MV-4-11 (cell line): Measurements from ENCODE around the gene RFXANK.
"Not testable (repeated sequence)": the region's sequence is repeated elsewhere in the genome, so short reads cannot be mapped to it uniquely, and the experiment has no call there.

Experiments
- DNase-seq: peaks from one replicate; lab custom pipeline; 2025; lab: John Stamatoyannopoulos, UW

The RFXANK gene

DNA sequence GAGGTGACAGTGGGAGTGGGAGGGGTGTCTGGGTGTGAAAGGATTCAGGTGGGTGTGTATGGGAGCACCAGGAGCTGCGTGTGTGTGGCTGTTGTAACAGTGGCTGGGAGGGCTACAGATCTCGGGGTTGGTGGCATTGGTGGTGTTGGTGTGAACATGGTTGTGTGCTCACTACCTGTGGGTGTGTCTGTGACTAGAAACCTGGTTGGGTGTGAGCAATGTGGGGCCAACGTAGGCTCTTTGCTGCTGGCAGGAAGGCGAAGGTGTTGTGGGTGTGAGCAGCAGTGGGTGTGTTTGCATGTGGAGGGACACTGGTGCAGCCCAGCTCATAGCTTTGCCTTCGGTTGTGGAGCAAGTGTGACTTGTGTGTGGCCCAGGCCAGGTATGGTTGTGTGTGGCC is 14.9 kb downstream of the RFXANK start:
- DNase-seq: no peak

DNA sequence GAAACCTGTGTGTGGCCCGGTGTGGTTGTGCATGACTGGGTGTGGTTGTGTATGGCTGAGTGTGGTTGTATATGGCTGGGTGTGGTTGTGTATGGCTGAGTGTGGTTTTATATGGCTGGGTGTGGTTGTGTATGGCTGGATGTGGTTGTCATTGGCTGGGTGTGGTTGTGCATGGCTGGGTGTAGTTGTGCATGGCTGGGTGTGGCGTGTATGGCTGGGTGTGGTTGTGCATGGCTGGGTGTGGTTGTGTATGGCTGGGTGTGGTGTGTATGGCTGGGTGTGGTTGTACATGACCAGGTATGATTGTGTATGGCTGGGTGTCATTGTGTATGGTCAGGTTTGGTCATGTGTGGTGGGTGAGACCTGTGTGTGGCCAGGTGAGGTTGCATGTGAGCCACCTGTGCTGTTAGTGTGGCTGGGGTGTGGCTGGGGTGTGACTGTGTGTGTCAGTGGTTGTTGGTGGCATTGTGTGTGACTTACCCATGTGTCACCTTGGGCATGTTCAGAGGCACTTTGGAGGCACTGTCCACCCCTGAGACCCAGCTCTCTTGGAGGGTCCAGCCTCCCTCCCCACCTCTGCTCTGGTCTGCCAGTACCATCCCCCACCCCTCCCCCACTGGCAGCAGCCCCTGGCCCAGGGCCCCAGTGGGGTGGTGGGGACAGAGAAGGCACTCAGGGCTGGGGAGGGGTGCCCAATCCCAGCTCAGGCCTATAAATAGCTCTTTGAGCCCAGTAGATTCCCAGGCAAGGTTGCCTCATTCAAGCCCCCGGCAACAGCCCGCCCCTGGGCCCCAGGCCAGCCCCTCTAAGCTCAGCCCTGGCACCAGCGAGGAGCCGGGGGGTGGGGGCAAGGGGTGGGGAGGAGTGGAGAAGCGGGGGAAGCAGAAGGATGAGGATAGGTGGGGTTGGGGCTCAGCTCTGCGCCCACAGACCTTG is 15.8 kb downstream of the RFXANK start:
- DNase-seq: no peak

DNA sequence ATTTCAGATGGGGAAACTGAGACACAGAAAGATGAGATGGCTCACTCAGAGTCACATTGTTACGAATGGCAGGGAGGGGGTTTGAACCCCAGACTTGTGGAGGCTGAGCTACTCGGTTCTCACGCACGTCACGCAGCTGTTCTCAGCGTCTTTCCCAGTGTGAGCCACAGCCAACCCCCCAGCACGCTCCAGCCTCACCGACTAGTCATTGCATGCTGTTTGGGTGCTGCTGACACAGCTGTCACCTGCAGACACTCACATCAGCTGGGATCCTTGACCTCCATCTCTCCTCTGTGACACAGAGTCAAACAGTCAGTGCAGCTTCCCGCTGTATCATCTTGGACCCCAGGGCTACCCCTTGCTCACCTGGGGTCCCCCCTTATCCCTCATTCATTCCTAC is 17.3 kb downstream of the RFXANK start:
- no peak for DNase-seq

DNA sequence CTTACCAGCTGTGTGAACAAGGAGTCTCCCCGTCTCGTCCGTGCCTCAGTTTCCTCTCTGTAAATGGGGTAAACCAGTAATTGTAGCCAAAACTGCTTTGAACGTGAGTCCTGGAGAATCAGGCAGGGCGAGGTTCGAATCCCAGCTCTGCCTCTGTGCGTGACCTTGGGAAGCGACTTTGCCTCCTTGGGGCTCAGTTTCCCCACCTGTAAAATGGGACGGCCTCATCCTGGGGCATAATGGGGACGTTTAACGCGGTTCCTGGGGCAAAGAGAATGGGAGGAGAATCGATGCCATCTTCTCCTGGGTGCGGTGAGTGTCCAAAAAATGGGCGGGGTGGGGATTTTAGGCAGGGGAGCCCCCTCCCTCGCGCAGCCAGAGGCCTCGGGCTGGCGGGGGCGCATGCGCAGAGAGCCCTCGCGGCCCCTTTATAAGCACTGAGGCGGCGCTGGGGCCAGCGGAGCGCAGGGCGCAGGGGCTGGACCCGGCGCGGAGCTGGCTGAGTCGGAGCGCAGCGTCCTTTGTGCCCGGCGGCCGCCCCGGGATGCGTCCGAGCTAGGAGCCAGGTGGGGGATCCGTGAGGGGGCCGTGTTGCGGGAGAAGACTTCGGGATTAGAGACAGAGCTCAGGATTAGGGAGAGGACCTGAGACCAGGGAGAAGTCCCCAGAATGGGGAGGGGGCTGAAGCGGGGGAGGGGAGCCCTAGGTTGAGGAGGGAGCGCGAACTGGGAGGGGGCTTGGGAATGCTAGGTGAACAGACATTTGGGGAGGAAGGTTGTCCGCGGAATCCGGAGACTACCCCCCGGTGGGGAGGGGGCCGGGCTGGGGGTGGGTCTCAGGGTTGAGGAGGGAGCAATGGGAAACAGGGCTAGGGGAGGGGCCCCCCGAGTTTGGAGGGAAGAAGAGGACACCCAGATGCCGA is 19.7 kb downstream of the RFXANK start, which contains the start of gene NCAN:
NCAN (plus strand) TSS at position 460 of the 922 bp plus-strand sequence. CDS start 4,996 bp downstream, outside the sequence.
- no peak for DNase-seq

- DNase-seq: no peak
Observed at GRCh38 chr19:19212916-19213315, 20.9 kb downstream of the RFXANK start.

- no peak for DNase-seq
Observed at GRCh38 chr19:19213426-19214158, 21.5 kb downstream of the RFXANK start.

DNA sequence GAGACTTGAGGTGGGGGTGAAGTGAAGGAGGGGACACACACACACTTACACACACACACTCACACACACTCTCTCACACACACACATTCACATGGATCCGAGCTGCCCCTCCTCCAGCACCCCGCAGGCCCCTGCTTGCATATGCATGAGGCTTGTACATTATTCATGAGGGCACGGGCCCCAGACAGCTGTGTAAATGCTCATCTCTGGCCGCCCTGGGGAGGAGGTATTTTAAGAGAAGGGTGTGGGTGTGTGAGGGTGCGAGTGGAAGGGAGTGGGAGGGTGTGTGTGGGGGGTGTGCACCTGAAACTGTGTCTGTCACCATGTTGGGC is 22.1 kb downstream of the RFXANK start:
- DNase-seq: no peak

DNA sequence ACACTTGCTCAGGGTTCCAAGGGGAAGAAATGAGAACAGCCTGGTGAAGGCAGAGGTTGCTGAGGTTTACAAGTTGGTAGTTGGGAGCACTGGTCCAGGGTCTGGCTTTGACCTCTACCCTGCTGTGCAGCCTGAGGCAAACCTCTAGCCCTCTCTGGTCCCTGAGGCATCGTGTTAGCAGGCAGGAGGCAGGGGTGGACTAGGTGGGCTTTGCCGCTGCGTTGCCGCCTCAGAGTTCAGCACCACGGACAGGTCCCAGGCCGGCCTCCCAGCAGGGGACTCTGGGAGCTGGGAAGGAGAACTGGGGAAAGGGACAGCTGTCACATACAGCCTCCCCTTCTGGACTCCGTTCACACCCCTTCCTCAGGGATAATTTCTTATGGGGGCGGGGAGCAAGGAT is 22.8 kb downstream of the RFXANK start:
- DNase-seq: peak; percentile 34

GRCh38 chr19:19215792-19216191 is 23.7 kb downstream of the RFXANK start:
- no peak for DNase-seq

DNA sequence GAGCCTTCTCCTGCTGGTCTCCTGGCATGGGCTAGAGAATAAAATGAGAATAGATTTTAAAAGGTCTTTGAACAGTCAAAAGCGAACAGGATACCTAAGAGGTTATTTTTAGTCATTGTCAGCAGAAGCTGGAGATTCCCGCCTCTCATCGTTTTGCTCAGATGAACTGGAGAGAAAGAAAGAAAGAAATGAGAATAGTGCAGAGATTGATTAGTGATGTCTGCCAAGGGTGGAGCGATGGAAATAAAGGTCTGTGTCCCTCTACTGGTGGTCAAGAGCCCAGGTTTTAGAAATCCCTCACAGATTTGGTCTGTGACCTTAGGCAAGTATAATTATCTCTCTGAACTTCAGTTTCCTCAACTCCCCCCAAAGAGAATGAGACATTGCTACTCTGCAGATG is 25.0 kb downstream of the RFXANK start:
- peak; percentile 32 for DNase-seq

GRCh38 chr19:19218911-19219310 is 26.9 kb downstream of the RFXANK start:
- no peak for DNase-seq

DNA sequence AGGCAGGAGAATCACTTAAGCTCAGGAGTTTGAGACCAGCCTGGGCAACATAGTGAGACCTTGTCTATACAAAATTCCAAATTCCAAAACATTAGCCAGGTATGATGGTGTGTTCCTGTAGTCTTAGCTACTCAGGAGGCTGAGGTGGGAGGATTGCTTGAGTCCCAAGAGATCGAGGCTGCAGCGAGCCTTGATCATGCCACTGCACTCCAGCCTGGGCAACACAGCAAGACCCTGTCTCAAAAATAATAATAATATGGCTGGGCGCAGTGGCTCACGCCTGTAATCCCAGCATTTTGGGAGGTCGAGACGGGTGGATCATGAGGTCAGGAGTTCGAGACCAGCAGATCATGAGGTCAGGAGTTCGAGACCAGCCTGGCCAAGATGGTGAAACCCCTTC is 28.9 kb downstream of the RFXANK start:
- not testable (repeated sequence) for DNase-seq

- DNase-seq: no peak
Observed at GRCh38 chr19:19223060-19223459, 31.0 kb downstream of the RFXANK start.

DNA sequence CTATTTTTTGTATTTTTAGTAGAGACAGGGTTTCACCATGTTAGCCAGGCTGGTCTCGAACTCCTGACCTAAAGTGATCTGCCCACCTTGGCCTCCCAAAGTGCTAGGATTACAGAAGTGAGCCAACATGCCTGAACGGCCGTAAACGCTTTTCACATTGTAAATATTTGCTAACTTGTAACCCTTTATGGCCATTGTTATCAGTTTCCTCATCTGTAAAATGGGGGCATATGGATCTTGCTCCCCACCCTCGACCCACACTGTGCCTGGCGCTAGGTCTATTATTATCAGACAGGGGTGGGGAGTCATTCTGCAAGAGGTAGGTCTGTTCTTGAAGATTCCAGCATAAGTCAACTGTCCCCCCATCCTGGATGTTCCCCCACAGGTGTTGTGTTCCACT is 31.6 kb downstream of the RFXANK start:
- DNase-seq: no peak

DNA sequence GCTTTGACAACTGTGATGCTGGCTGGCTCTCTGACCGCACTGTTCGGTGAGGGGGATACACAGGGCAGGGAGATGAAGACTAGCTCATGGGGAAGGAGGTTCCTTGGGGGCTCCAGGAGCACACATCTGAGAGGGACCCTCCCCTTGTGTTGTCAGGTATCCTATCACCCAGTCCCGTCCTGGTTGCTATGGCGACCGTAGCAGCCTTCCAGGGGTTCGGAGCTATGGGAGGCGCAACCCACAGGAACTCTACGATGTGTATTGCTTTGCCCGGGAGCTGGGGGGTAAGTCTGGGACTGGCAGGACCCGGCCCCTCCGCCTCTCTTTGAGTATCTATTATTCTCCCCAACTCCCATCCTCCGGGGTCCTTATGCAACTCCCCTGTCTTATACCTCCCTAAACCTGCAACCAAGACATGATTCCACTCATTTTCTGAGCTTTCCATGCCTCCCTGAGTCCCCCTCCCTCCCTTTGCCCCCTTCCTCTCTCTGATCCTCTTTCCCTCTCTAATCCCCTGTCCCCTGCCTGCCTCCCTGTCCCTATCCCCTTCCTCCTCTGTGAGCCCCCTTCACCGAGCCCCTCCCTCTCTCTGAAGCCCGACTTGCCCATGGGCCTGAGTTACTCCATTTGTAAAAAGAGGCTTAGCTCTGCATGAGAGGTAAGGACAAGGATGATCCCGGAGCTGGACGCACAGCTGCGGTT is 32.2 kb downstream of the RFXANK start:
- no peak for DNase-seq

GRCh38 chr19:19224852-19225494 is 32.9 kb downstream of the RFXANK start:
- DNase-seq: peak; percentile 84

DNA sequence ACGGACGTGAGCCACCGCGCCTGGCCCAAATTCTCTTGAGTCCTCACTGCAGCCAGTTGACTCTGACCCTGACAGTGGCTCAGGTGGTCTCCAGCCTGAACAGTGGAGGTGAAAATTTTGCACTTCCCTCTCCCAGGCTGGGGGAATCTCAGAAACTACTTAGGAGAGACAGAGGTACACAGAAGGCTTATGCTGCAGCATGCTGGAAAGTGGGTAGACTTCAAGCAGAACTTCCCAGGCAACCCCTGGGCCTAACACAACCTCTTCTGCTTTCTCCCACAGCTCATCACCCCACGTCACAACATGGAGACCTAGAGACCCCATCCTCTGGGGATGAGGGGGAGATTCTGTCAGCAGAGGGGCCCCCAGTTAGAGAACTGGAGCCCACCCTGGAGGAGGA is 34.1 kb downstream of the RFXANK start:
- DNase-seq: no peak

DNA sequence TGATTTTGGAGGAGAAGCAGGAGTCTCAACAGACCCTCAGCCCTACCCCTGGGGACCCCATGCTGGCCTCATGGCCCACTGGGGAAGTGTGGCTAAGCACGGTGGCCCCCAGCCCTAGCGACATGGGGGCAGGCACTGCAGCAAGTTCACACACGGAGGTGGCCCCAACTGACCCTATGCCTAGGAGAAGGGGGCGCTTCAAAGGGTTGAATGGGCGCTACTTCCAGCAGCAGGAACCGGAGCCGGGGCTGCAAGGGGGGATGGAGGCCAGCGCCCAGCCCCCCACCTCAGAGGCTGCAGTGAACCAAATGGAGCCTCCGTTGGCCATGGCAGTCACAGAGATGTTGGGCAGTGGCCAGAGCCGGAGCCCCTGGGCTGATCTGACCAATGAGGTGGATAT is 34.6 kb downstream of the RFXANK start:
- no peak for DNase-seq

DNA sequence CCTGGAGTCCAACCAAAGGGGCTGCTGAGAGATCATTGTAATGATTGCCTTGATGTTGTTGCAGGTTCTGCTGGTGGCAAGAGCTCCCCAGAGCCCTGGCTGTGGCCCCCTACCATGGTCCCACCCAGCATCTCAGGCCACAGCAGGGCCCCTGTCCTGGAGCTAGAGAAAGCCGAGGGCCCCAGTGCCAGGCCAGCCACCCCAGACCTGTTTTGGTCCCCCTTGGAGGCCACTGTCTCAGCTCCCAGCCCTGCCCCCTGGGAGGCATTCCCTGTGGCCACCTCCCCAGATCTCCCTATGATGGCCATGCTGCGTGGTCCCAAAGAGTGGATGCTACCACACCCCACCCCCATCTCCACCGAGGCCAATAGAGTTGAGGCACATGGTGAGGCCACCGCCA is 35.2 kb downstream of the RFXANK start:
- no peak for DNase-seq

DNA sequence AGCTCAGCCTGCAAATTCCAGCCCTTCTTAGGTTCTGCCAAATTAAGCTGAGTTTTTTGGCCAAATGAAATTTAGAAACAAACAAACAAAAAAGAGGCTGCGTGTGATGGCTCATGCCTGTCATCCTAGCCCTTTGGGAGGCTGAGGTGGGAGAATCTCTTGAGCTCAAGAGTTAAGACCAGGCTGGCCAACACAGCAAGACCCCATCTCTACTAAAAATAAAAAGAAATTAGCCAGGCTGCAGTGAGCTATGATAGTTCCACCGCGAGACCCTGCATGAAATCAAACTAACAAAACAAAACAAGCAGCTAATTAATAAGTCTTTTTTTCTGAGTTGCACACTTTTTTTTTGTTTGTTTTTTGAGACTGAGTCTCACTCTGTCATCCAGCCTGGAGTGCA is 37.6 kb downstream of the RFXANK start:
- no peak for DNase-seq

DNA sequence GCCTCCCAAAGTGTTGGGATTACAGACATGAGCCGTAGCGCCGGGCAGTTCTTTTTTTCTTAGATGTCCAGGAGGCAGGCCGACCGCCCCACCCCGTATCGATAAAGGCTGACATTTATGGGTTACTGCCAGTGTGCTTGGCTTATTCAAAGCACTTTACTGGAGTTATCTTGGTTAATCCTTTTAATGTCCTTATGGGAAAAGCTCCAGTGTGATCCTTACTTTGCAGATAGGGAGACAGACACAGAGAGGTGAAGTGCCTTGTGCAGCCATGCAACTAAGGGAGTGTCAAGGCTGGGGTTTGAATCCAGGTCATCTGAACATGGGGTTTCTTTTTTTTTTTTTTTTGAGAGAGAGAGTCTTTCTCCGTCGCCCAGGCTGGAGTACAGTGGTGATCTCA is 38.9 kb downstream of the RFXANK start:
- no peak for DNase-seq
